Measurements from ENCODE around the gene SS18. TPM values are rescaled to one million over a fixed set of nuclear protein-coding genes. Genes with fewer than 3 reads are reported as not detected.

SS18 gene
- total RNA-seq, 1 donor from 2014 or later: 88.9 TPM

DNA sequence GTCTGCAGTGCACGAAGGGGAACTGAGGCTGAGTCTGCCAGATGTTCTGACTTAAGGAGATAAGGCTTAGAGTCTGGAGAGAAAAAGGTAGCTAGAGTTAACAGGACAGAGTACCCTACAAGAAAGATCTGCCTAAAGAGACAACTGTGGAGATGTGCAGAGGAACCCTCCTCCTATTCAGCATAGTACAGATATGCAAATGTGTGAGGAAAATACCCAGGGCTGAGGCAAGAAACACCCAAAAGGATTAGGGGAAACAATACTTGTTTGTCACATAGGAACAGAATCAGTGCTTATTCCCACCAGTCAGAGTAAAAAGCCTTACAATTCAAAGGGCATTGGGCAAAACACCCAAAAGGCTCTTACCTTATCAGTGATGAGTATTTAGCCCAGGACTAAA is 67.8 kb downstream of the SS18 start:
- H3K9me3 Mint-ChIP-seq (ENCODE audit: unreplicated experiment): no peaks in the 10 kb centered on the region
- H3K27me3 Mint-ChIP-seq (ENCODE audit: unreplicated experiment): no peaks in the 10 kb centered on the region
- H3K36me3 Mint-ChIP-seq (ENCODE audit: unreplicated experiment): peaks cover 8% of the 10 kb centered on the region
- peaks cover 1% of the 10 kb centered on the region for H3K4me1 Mint-ChIP-seq (ENCODE audit: low read depth, unreplicated experiment)
- H3K27ac Mint-ChIP-seq (ENCODE audit: unreplicated experiment): peak overlapping the region; percentile 57
- TF ChIP-seq CTCF (IDR thresholded peaks at IDR 0.05; ENCODE audit: partially characterized antibody, unreplicated experiment): no peak
- DNase-seq: no peak
- H3K4me3 Mint-ChIP-seq (ENCODE audit: unreplicated experiment): no peak overlapping the region

GRCh38 chr18:26021061-26021754 is 69.2 kb downstream of the SS18 start:
- TF ChIP-seq CTCF (IDR thresholded peaks at IDR 0.05; ENCODE audit: partially characterized antibody, unreplicated experiment): no peak
- no peak overlapping the region for H3K27ac Mint-ChIP-seq (ENCODE audit: unreplicated experiment)

GRCh38 chr18:26017929-26018328 is 72.5 kb downstream of the SS18 start:
- H3K4me1 Mint-ChIP-seq (ENCODE audit: low read depth, unreplicated experiment): peaks cover 1% of the 10 kb centered on the region
- H3K36me3 Mint-ChIP-seq (ENCODE audit: unreplicated experiment): peaks cover under 1% of the 10 kb centered on the region
- no peak overlapping the region for H3K4me3 Mint-ChIP-seq (ENCODE audit: unreplicated experiment)
- H3K27me3 Mint-ChIP-seq (ENCODE audit: unreplicated experiment): no peaks in the 10 kb centered on the region
- H3K27ac Mint-ChIP-seq (ENCODE audit: unreplicated experiment): no peak overlapping the region
- no peak for TF ChIP-seq CTCF (IDR thresholded peaks at IDR 0.05; ENCODE audit: partially characterized antibody, unreplicated experiment)
- no peak for DNase-seq
- H3K9me3 Mint-ChIP-seq (ENCODE audit: unreplicated experiment): no peaks in the 10 kb centered on the region

More at GRCh38 chr18:26021061-26021754, 69.2 kb downstream of the SS18 start:
- no peaks in the 10 kb centered on the region for H3K27me3 Mint-ChIP-seq (ENCODE audit: unreplicated experiment)
- H3K4me1 Mint-ChIP-seq (ENCODE audit: low read depth, unreplicated experiment): peaks cover 1% of the 10 kb centered on the region
- H3K9me3 Mint-ChIP-seq (ENCODE audit: unreplicated experiment): no peaks in the 10 kb centered on the region
- no peak overlapping the region for H3K4me3 Mint-ChIP-seq (ENCODE audit: unreplicated experiment)
- no peak for DNase-seq
- peaks cover 8% of the 10 kb centered on the region for H3K36me3 Mint-ChIP-seq (ENCODE audit: unreplicated experiment)

DNA sequence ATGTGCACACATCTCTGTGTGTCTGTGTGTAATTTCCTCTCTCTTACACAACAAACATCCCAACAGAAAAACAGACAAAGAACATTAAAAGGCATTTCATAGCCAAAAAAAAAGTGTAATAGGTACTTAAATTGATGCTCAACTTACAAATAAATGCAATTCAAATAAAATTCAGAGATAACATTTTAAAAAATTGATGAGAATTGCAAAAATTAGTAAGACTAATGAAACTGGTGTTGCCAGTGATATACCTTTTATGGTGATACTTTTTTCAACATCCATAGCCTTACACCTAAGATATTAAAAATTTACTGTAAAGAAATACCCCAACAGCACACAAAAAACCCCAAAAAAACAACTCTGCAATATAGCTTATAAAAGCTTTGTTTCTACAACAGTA is 76.0 kb downstream of the SS18 start:
- no peak overlapping the region for H3K4me3 Mint-ChIP-seq (ENCODE audit: unreplicated experiment)
- no peak for DNase-seq
- no peaks in the 10 kb centered on the region for H3K4me1 Mint-ChIP-seq (ENCODE audit: low read depth, unreplicated experiment)
- no peak overlapping the region for H3K27ac Mint-ChIP-seq (ENCODE audit: unreplicated experiment)
- H3K27me3 Mint-ChIP-seq (ENCODE audit: unreplicated experiment): no peaks in the 10 kb centered on the region
- no peaks in the 10 kb centered on the region for H3K36me3 Mint-ChIP-seq (ENCODE audit: unreplicated experiment)
- no peak for TF ChIP-seq CTCF (IDR thresholded peaks at IDR 0.05; ENCODE audit: partially characterized antibody, unreplicated experiment)
- no peaks in the 10 kb centered on the region for H3K9me3 Mint-ChIP-seq (ENCODE audit: unreplicated experiment)

DNA sequence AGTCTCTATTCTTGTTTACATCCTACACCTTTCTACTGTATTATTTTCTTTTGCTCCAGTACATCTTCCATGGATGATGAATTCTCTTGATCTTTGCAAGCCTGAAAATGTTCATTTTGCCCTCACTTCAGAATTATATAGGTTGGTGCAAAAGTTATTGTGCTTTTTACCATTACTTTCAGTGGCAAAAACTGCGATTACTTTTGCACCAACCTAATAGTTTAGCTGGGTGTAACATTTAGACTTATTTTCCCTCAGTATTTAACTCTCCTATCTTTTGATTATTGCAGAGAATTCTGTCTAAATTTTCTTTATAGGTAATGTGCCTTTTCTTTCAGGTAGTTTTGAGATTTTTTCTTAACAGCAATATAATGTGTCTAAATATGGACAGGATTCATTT is 81.8 kb downstream of the SS18 start:
- no peak for DNase-seq
- Mint-ChIP-seq H3K36me3 (ENCODE audit: unreplicated experiment) (peaks cover 5% of the 10 kb centered on the region), H3K27ac (ENCODE audit: unreplicated experiment) (no peak overlapping the region), H3K27me3 (ENCODE audit: unreplicated experiment) (no peaks in the 10 kb centered on the region), H3K4me1 (ENCODE audit: low read depth, unreplicated experiment) (no peaks in the 10 kb centered on the region), H3K4me3 (ENCODE audit: unreplicated experiment) (no peak overlapping the region), H3K9me3 (ENCODE audit: unreplicated experiment) (no peaks in the 10 kb centered on the region)
- no peak for TF ChIP-seq CTCF (IDR thresholded peaks at IDR 0.05; ENCODE audit: partially characterized antibody, unreplicated experiment)
